ENCODE measurements around the gene AGTRAP. TPM values are rescaled to one million over a fixed set of nuclear protein-coding genes. Genes with fewer than 3 reads are reported as not detected.

The AGTRAP gene
- total and polyA plus RNA-seq, 4 donors = 37.0 to 266 (median 83.3) TPM

DNA sequence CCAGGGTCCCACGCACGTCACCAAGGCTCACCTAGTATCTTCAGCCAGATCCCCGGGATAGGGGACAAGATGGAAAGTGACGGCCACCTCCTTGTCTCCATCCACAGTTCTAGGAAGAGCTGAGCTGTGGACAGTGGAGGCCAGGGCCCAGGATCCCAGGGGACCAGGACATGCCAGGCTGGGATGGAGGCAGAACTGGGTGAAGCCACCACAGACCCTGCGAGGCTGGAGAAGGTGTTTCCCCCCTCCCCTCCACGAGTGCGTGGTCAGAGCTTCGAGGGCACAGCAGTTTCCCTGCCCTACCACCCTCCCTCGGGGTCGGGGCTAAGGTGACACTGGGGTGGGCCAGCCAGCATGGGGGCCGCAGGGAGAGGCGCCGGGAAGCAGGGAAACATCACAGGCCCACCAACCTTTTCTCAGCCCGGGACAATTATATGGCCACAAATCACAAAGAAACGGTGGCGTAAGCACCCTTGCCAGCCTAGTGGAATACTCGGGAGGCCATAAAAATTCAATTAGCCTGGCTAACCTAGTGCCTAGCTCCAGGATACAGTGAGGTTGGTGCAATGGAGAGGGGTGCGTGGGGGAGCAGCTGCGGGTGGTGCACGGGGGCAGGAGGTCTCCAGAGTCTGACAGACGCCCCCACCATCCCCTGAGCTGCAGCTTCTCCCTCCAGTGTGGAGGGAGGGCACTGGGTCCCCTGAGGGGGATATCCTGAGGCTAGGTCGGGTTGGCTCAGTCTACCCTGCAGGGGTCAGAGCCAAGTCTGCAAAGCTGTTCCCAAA lies 31.1 kb upstream of the AGTRAP start:
- WGBS, 2 donors = 72 to 75% methylated on average over 20 to 22 of the region's 22 CpGs
- TF ChIP-seq, protein P1, sequence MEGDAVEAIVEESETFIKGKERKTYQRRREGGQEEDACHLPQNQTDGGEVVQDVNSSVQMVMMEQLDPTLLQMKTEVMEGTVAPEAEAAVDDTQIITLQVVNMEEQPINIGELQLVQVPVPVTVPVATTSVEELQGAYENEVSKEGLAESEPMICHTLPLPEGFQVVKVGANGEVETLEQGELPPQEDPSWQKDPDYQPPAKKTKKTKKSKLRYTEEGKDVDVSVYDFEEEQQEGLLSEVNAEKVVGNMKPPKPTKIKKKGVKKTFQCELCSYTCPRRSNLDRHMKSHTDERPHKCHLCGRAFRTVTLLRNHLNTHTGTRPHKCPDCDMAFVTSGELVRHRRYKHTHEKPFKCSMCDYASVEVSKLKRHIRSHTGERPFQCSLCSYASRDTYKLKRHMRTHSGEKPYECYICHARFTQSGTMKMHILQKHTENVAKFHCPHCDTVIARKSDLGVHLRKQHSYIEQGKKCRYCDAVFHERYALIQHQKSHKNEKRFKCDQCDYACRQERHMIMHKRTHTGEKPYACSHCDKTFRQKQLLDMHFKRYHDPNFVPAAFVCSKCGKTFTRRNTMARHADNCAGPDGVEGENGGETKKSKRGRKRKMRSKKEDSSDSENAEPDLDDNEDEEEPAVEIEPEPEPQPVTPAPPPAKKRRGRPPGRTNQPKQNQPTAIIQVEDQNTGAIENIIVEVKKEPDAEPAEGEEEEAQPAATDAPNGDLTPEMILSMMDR (IDR thresholded peaks at IDR 0.05; ENCODE audit: control extremely low read depth, extremely low read depth) = no peak
- Histone ChIP-seq H3K27me3 (ENCODE audit: control insufficient read depth in 3 of 3, insufficient read depth in 3 of 3, low read length in 2 of 3) (peaks cover 0 to 15% (median 0%) of the 10 kb centered on the region in 3 donors), H3K9me3 (ENCODE audit: control insufficient read depth in 4 of 4, insufficient read depth in 3 of 4, low read length in 3 of 4) (peaks cover 0 to 4% (median 0%) of the 10 kb centered on the region in 4 donors), H3K4me1 (ENCODE audit: control insufficient read depth in 5 of 5, insufficient read depth in 5 of 5, low read length in 5 of 5) (peaks cover 0 to 31% (median 6%) of the 10 kb centered on the region in 5 donors), H3K27ac (ENCODE audit: low read depth in 1 of 2, low read length in 1 of 2) (no peak overlapping the region), H3K4me3 (no peak overlapping the region), H3K9ac (ENCODE audit: insufficient read depth in 1 of 2, low read length in 2 of 2) (no peak overlapping the region), H3K36me3 (ENCODE audit: control insufficient read depth in 4 of 4, insufficient read depth in 4 of 4, low read length in 4 of 4) (no peaks in the 10 kb centered on the region)
- DNase-seq = no peak
- ATAC-seq (ENCODE audit: insufficient read depth, low FRiP score) = no peak

- Histone ChIP-seq H3K27me3 (ENCODE audit: control insufficient read depth in 3 of 3, insufficient read depth in 3 of 3, low read length in 2 of 3) (peaks cover 0 to 13% (median 0%) of the 10 kb centered on the region in 3 donors), H3K4me1 (ENCODE audit: control insufficient read depth in 5 of 5, insufficient read depth in 5 of 5, low read length in 5 of 5) (peaks cover 0 to 28% (median 5%) of the 10 kb centered on the region in 5 donors), H3K27ac (ENCODE audit: low read depth in 1 of 2, low read length in 1 of 2) (no peak overlapping the region), H3K4me3 (no peak overlapping the region), H3K9ac (ENCODE audit: insufficient read depth in 1 of 2, low read length in 2 of 2) (no peak overlapping the region), H3K9me3 (ENCODE audit: control insufficient read depth in 4 of 4, insufficient read depth in 3 of 4, low read length in 3 of 4) (peaks cover 0 to 4% (median 0%) of the 10 kb centered on the region in 4 donors), H3K36me3 (ENCODE audit: control insufficient read depth in 4 of 4, insufficient read depth in 4 of 4, low read length in 4 of 4) (no peaks in the 10 kb centered on the region)
- WGBS, 2 donors = 78 to 92% methylated on average over 9 of the region's 9 CpGs
- TF ChIP-seq, protein P1 (IDR thresholded peaks at IDR 0.05; ENCODE audit: control extremely low read depth, extremely low read depth) = no peak
- DNase-seq (no peak), ATAC-seq (ENCODE audit: insufficient read depth, low FRiP score) (no peak)
These were observed 30.3 kb upstream of the AGTRAP start for GRCh38 chr1:11705596-11705995.

DNA sequence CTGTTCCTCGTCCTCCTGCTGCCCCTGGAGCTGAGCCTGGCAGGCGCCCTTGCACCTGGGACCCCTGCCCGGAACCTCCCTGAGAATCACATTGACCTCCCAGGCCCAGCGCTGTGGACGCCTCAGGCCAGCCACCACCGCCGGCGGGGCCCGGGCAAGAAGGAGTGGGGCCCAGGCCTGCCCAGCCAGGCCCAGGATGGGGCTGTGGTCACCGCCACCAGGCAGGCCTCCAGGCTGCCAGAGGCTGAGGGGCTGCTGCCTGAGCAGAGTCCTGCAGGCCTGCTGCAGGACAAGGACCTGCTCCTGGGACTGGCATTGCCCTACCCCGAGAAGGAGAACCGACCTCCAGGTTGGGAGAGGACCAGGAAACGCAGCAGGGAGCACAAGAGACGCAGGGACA lies 29.6 kb upstream of the AGTRAP start:
- H3K9ac ChIP-seq (ENCODE audit: insufficient read depth in 1 of 2, low read length in 2 of 2) = no peak overlapping the region

More for the DNA sequence above, 29.6 kb upstream of the AGTRAP start:
- H3K4me3 ChIP-seq = no peak overlapping the region
- H3K9me3 ChIP-seq (ENCODE audit: control insufficient read depth in 4 of 4, insufficient read depth in 3 of 4, low read length in 3 of 4) = peaks cover 0 to 4% (median 0%) of the 10 kb centered on the region in 4 donors
- WGBS, 2 donors = 94 to 97% methylated on average over 14 of the region's 14 CpGs
- DNase-seq (no peak), ATAC-seq (ENCODE audit: insufficient read depth, low FRiP score) (no peak)
- H3K27ac ChIP-seq (ENCODE audit: low read depth in 1 of 2, low read length in 1 of 2) = no peak overlapping the region
- TF ChIP-seq, protein P1 (IDR thresholded peaks at IDR 0.05; ENCODE audit: control extremely low read depth, extremely low read depth) = no peak
- H3K36me3 ChIP-seq (ENCODE audit: control insufficient read depth in 4 of 4, insufficient read depth in 4 of 4, low read length in 4 of 4) = no peaks in the 10 kb centered on the region
- peaks cover 0 to 9% (median 0%) of the 10 kb centered on the region in 3 donors for H3K27me3 ChIP-seq (ENCODE audit: control insufficient read depth in 3 of 3, insufficient read depth in 3 of 3, low read length in 2 of 3)
- H3K4me1 ChIP-seq (ENCODE audit: control insufficient read depth in 5 of 5, insufficient read depth in 5 of 5, low read length in 5 of 5) = peaks cover 0 to 21% (median 0%) of the 10 kb centered on the region in 5 donors

All from lung (tissue), 12 donors.